AG09309 (cell line): ENCODE measurements around the gene FOXP1.
A peak's percentile ranks its signal among the peaks of the same experiment; 100 is the strongest.
"Not testable (repeated sequence)": the region's sequence is repeated elsewhere in the genome, so short reads cannot be mapped to it uniquely, and the experiment has no call there.

Experiments used
- DNase-seq: peaks from one replicate; pipeline ENCODE4 v3.0.0-alpha.2; 2010; ENCODE audit warnings: low read depth
- H3K4me3 ChIP-seq: 2 replicates; pipeline ENCODE4 v1.5.1; 2011; ENCODE audit warnings: mild to moderate bottlenecking, low read depth, low read length, moderate library complexity; ENCODE audit not compliant: control insufficient read depth
- CTCF ChIP-seq: IDR thresholded peaks from 2 replicates; pipeline ENCODE4 v1.5.1; 2011; ENCODE audit warnings: mild to moderate bottlenecking, low read depth, low read length, inconsistent platforms; ENCODE audit not compliant: insufficient read depth, control insufficient read depth; ENCODE audit errors: missing control alignments

Gene FOXP1

GRCh38 chr3:71438071-71438685 lies 145.3 kb downstream of the FOXP1 start:
- DNase-seq = no peak
- H3K4me3 ChIP-seq = no peak overlapping the region
- no peak for TF ChIP-seq CTCF

DNA sequence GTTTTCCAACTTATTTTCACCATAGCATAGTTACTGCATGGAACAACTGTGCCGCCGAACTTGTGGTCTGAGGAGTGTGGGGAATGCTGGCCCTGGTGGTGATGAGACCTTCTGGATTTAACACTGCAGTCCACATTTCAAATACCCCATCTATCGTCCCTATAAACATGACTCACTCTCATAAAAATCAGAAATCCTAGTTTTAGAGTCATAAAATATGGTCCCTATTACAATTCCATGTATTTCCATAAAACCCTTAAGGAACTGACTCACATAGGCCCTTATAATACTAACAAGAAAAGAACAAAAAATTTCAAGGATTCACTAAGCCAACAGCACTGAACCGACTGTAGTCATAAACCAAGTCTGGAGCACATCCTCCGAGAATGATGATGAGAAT lies 147.2 kb downstream of the FOXP1 start:
- no peak overlapping the region for H3K4me3 ChIP-seq
- peak; percentile 95 for DNase-seq
- TF ChIP-seq CTCF = peak; percentile 9

DNA sequence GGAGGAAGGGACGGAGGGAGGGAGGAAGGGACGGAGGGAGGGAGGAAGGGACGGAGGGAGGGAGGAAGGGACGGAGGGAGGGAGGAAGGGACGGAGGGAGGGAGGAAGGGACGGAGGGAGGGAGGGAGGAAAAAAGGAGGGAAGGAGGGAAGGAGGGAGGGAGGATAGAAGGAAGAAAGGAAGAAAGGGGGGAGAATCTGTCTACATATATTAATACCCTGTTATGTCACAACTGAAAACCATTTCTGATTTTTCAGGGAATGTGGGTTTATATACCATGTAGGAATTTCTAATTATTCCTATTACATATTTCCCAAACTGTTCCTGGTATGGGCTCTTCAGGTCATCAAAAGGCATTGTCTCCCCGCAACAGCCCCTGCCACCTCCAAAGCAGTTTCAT lies 147.7 kb downstream of the FOXP1 start:
- H3K4me3 ChIP-seq, DNase-seq: not testable (repeated sequence)

DNA sequence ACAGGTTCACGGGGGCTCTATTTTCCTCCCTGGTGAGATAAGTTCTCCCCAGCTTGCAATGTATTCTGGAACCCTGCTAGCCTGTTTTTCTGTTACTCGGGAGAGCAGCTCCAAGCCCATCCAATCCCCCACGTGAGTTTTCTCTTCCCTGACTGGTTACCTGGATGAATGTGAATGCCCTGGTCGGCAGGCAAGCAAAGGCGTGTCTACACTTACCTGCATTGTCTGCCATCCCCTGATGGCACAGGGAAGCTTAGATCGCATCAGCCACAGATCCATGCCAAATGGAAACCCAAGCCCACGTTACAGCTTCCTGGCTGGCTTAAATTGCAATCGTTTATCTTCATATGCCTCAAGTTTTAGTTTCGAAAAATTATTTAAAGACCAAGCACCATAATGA lies 149.9 kb downstream of the FOXP1 start:
- DNase-seq = no peak
- no peak for TF ChIP-seq CTCF
- no peak overlapping the region for H3K4me3 ChIP-seq

DNA sequence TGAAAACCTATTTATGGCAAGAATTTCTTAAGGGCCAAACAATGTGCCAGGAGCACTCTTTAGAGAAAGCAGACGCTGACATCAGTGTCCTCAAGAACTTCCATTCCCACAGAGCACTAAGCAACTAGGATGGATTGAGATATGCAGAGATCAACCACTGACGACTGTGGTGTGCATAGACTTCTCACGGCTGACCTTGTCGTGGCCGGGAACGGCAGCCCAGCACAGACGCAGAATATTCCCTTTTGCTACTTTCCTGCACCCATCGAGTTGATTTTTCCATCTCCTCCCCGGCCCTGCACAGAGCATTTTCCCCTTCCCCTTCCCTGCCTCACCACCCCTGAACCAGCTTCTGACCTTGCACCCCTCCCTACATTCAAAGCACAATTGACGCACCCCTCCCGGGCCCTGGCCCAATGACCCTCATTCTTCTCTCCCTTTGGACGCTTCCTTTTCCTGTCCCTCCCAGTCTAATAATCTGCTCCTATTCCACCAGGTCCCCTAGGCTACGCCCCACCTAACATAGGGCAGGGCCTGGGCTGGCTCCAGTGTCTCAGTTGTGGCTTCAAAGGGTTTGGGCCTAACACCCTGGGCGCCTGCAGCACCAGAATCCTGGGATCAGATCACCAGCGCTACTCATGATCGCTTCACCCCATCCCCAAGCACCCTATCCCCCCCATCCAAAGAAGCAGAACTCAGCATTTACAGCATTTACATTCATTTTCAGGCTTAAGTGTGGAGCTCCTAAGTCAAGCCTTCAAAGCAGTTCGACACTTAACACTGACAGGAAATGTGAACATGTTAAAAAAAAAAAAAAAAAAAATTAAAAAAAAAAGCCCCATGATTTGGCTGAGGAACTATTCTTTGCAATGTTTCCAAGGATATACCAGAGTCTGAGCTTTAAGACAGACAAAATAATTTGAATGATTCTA lies 151.2 kb downstream of the FOXP1 start:
- no peak for DNase-seq
- TF ChIP-seq CTCF = no peak
- H3K4me3 ChIP-seq = no peak overlapping the region

GRCh38 chr3:71430941-71431552 lies 152.5 kb downstream of the FOXP1 start:
- DNase-seq = no peak
- no peak for TF ChIP-seq CTCF

DNA sequence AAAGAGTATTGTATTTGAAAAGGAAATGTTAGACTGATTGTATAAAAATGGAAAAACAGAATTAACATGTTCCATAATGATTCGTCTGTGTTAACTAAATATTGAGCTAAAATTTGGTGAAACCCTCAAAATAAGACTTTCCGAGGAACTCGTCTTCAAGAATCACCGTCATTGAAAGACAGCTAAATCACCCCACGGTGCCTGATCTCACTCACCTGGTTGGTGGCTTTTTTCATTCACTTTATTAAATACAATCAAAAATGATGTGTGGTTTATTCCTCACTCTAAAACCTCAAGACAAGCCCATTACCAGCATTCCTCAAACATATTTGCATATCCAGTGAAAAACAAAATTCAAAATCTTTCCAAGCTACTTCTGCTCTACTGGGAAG lies 153.9 kb downstream of the FOXP1 start:
- DNase-seq = no peak
- no peak for TF ChIP-seq CTCF
- no peak overlapping the region for H3K4me3 ChIP-seq

More at GRCh38 chr3:71430941-71431552, 152.5 kb downstream of the FOXP1 start:
- no peak overlapping the region for H3K4me3 ChIP-seq
